Vagina (tissue), 2 donors: ENCODE data around the gene RNF217. TPM values are rescaled to one million over a fixed set of nuclear protein-coding genes. Genes with fewer than 3 reads are reported as not detected.
"Not testable (repeated sequence)": the region's sequence is repeated elsewhere in the genome, so short reads cannot be mapped to it uniquely, and the experiment has no call there.

Experiments
- DNase-seq, 2 donors: peaks; one replicate each; pipeline ENCODE4 v3.0.0-alpha.2; 2017; ENCODE audit errors: extremely low spot score in 2 of 2
- H3K27ac ChIP-seq: fragments of 200-600 bp; sonication (generic); one replicate; pipeline ENCODE4 v1.5.1; 2019
- H3K27me3 ChIP-seq: fragments of 200-600 bp; sonication (generic); one replicate; pipeline ENCODE4 v1.5.1; 2019
- H3K36me3 ChIP-seq, 2 donors: fragments of 200-600 bp; sonication (generic); one replicate each; pipeline ENCODE4 v1.5.1; 2017 to 2019
- H3K4me1 ChIP-seq: fragments of 200-600 bp; sonication (generic); one replicate; pipeline ENCODE4 v1.5.1; 2019
- H3K4me3 ChIP-seq, 2 donors: fragments of 200-600 bp; sonication (generic); 1 replicate in 1 of 2; 2 replicates in 1 of 2; pipeline ENCODE4 v1.5.1; 2016 to 2019
- H3K9me3 ChIP-seq: fragments of 200-600 bp; sonication (generic); one replicate; pipeline ENCODE4 v1.5.1; 2019
- CTCF ChIP-seq, 3 experiments: fragments of 450-650 bp in 2 of 3; fragments of 200-600 bp in 1 of 3; sonication (generic) in 1 of 3; IDR thresholded peaks; one replicate each; pipeline ENCODE4 v1.5.1; 2017 to 2019; ENCODE audit warnings: antibody characterized with exemption in 3 of 3, mild to moderate bottlenecking in 2 of 3, moderate library complexity in 2 of 3
- POLR2A ChIP-seq, 2 donors: fragments of 450-650 bp; IDR thresholded peaks; one replicate each; pipeline ENCODE4 v1.6.1; 2017; ENCODE audit warnings: antibody characterized with exemption in 2 of 2, mild to moderate bottlenecking in 2 of 2, moderate library complexity in 2 of 2
- POLR2AphosphoS5 ChIP-seq, 2 donors: sonication (generic); formaldehyde crosslinking; IDR thresholded peaks; one replicate each; pipeline ENCODE4 v1.9.0; 2017; ENCODE audit warnings: antibody characterized with exemption in 2 of 2, mild to moderate bottlenecking in 2 of 2, low read depth in 1 of 2; ENCODE audit not compliant: insufficient read depth in 1 of 2
- intact Hi-C: fragments of 100-400 bp; cut with DNase I; formaldehyde crosslinking; loops from one replicate; pipeline ENCODE4 v1.15.1; 2023
- total RNA-seq: library from RNA; depleted of rRNA; stranded (reverse); fragments of >200 nt; gene quantifications from one replicate; pipeline ENCODE4 v1.2.3, GENCODE V29; 2016

Gene RNF217
- total RNA-seq, 1 donor from 2014 or later = 26.0 TPM

- Histone ChIP-seq H3K27me3 (no peaks in the 10 kb centered on the region), H3K27ac (no peak overlapping the region), H3K4me3 (no peak overlapping the region), H3K4me1 (peaks cover 7% of the 10 kb centered on the region), H3K36me3 (no peaks in the 10 kb centered on the region), H3K9me3 (no peaks in the 10 kb centered on the region)
- no peak for TF ChIP-seq POLR2A (IDR thresholded peaks at IDR 0.05)
- no peak for TF ChIP-seq POLR2AphosphoS5 (IDR thresholded peaks at IDR 0.05; ENCODE audit: insufficient read depth in 1 of 2, low read depth in 1 of 2)
- no peak for TF ChIP-seq CTCF (IDR thresholded peaks at IDR 0.05)
- intact Hi-C loops = no loop called here
- no peak for DNase-seq
These were observed 65.0 kb downstream of the RNF217 start for GRCh38 chr6:125027287-125027686.

GRCh38 chr6:125030969-125031368 lies 68.7 kb downstream of the RNF217 start:
- Histone ChIP-seq H3K9me3 (no peaks in the 10 kb centered on the region), H3K36me3 (no peaks in the 10 kb centered on the region), H3K4me1 (no peaks in the 10 kb centered on the region), H3K4me3 (no peak overlapping the region), H3K27me3 (no peaks in the 10 kb centered on the region), H3K27ac (no peak overlapping the region)
- intact Hi-C loops = no loop called here
- no peak for TF ChIP-seq POLR2AphosphoS5 (IDR thresholded peaks at IDR 0.05; ENCODE audit: insufficient read depth in 1 of 2, low read depth in 1 of 2)
- no peak for TF ChIP-seq POLR2A (IDR thresholded peaks at IDR 0.05)
- TF ChIP-seq CTCF (IDR thresholded peaks at IDR 0.05) = no peak
- no peak for DNase-seq

- no peak for DNase-seq
- Histone ChIP-seq H3K4me1 (no peaks in the 10 kb centered on the region), H3K4me3 (no peak overlapping the region), H3K9me3 (no peaks in the 10 kb centered on the region), H3K27me3 (no peaks in the 10 kb centered on the region), H3K27ac (no peak overlapping the region), H3K36me3 (no peaks in the 10 kb centered on the region)
- intact Hi-C loops = no loop called here
- TF ChIP-seq POLR2A (IDR thresholded peaks at IDR 0.05) = no peak
- no peak for TF ChIP-seq POLR2AphosphoS5 (IDR thresholded peaks at IDR 0.05; ENCODE audit: insufficient read depth in 1 of 2, low read depth in 1 of 2)
- TF ChIP-seq CTCF (IDR thresholded peaks at IDR 0.05) = no peak
These were observed 69.1 kb downstream of the RNF217 start for GRCh38 chr6:125031385-125031784.

- DNase-seq, H3K4me3 ChIP-seq, H3K36me3 ChIP-seq, H3K4me1 ChIP-seq, intact Hi-C loops, H3K27me3 ChIP-seq, H3K27ac ChIP-seq, H3K9me3 ChIP-seq: not testable (repeated sequence)
These were observed 72.7 kb downstream of the RNF217 start for GRCh38 chr6:125034929-125035328.

GRCh38 chr6:125036486-125036885 lies 74.2 kb downstream of the RNF217 start:
- H3K9me3 ChIP-seq, H3K36me3 ChIP-seq, intact Hi-C loops, H3K4me1 ChIP-seq, H3K27me3 ChIP-seq, DNase-seq, H3K27ac ChIP-seq, H3K4me3 ChIP-seq: not testable (repeated sequence)

GRCh38 chr6:125037827-125038226 lies 75.6 kb downstream of the RNF217 start:
- Histone ChIP-seq H3K4me1 (no peaks in the 10 kb centered on the region), H3K36me3 (no peaks in the 10 kb centered on the region), H3K9me3 (no peaks in the 10 kb centered on the region), H3K27me3 (no peaks in the 10 kb centered on the region), H3K27ac (no peak overlapping the region), H3K4me3 (no peak overlapping the region)
- intact Hi-C loops = no loop called here
- TF ChIP-seq POLR2A (IDR thresholded peaks at IDR 0.05) (no peak), CTCF (IDR thresholded peaks at IDR 0.05) (no peak), POLR2AphosphoS5 (IDR thresholded peaks at IDR 0.05; ENCODE audit: insufficient read depth in 1 of 2, low read depth in 1 of 2) (no peak)
- DNase-seq = no peak
